ENCODE measurements around the gene MSH5.

MSH5 gene

GRCh38 chr6:31730631-31731086 lies 9.1 kb upstream of the MSH5 start:
- Histone ChIP-seq H3F3A (ENCODE audit: insufficient read depth) (peaks cover 30% of the 10 kb centered on the region), H3K27me3 (ENCODE audit: low read length) (no peaks in the 10 kb centered on the region), H3K27ac (ENCODE audit: low read depth, low read length) (peak overlapping the region; percentile 6; the same call in 1 of the 2 replicates), H3K9me3 (ENCODE audit: insufficient read depth, low read length) (no peaks in the 10 kb centered on the region), H3K9me2 (replicated peaks; ENCODE audit: insufficient read depth, low read length) (no peaks in the 10 kb centered on the region), H3K9ac (ENCODE audit: low read length) (no peak overlapping the region), H3K36me3 (ENCODE audit: low read length) (peaks cover 18% of the 10 kb centered on the region; the same call in 1 of the 2 replicates), H2AFZ (ENCODE audit: low read depth, low read length, severe bottlenecking) (no peak overlapping the region), H3K4me2 (ENCODE audit: low read depth, low read length, poor library complexity, severe bottlenecking) (no peak overlapping the region), H3K79me2 (ENCODE audit: insufficient read depth, low read length) (peaks cover 17% of the 10 kb centered on the region), H3K4me3 (ENCODE audit: insufficient read depth, low read length, poor library complexity, severe bottlenecking) (no peak overlapping the region), H4K20me1 (ENCODE audit: low read depth, low read length) (no peaks in the 10 kb centered on the region)
- TF ChIP-seq CTCF (IDR thresholded peaks at IDR 0.05; ENCODE audit: insufficient read depth, low read length, poor library complexity, severe bottlenecking): no peak
- TF ChIP-seq EZH2phosphoT487 (conservative IDR thresholded peaks at IDR 0.05; ENCODE audit: low read length): no peak

GRCh38 chr6:31732029-31732428 lies 7.8 kb upstream of the MSH5 start:
- H3K9me2 ChIP-seq (replicated peaks; ENCODE audit: insufficient read depth, low read length): no peaks in the 10 kb centered on the region
- H3K4me3 ChIP-seq (ENCODE audit: insufficient read depth, low read length, poor library complexity, severe bottlenecking): no peak overlapping the region
- H3K4me2 ChIP-seq (ENCODE audit: low read depth, low read length, poor library complexity, severe bottlenecking): no peak overlapping the region
- peak overlapping the region; percentile 2; the same call in 1 of the 2 replicates for H3K27ac ChIP-seq (ENCODE audit: low read depth, low read length)
- no peak for TF ChIP-seq EZH2phosphoT487 (conservative IDR thresholded peaks at IDR 0.05; ENCODE audit: low read length)
- TF ChIP-seq CTCF (IDR thresholded peaks at IDR 0.05; ENCODE audit: insufficient read depth, low read length, poor library complexity, severe bottlenecking): no peak
- H3K9ac ChIP-seq (ENCODE audit: low read length): no peak overlapping the region
- H2AFZ ChIP-seq (ENCODE audit: low read depth, low read length, severe bottlenecking): no peak overlapping the region
- H3K79me2 ChIP-seq (ENCODE audit: insufficient read depth, low read length): peaks cover 31% of the 10 kb centered on the region
- no peaks in the 10 kb centered on the region for H3K9me3 ChIP-seq (ENCODE audit: insufficient read depth, low read length)
- H4K20me1 ChIP-seq (ENCODE audit: low read depth, low read length): no peaks in the 10 kb centered on the region
- peaks cover 32% of the 10 kb centered on the region for H3F3A ChIP-seq (ENCODE audit: insufficient read depth)
- H3K27me3 ChIP-seq (ENCODE audit: low read length): no peaks in the 10 kb centered on the region
- peaks cover 18% of the 10 kb centered on the region; the same call in 1 of the 2 replicates for H3K36me3 ChIP-seq (ENCODE audit: low read length)

GRCh38 chr6:31733734-31734133 lies 6.1 kb upstream of the MSH5 start:
- no peaks in the 10 kb centered on the region for H3K9me3 ChIP-seq (ENCODE audit: insufficient read depth, low read length)
- H3F3A ChIP-seq (ENCODE audit: insufficient read depth): peaks cover 45% of the 10 kb centered on the region
- peak overlapping the region; percentile 95; the same call in 1 of the 2 replicates for H3K27ac ChIP-seq (ENCODE audit: low read depth, low read length)
- no peak overlapping the region for H2AFZ ChIP-seq (ENCODE audit: low read depth, low read length, severe bottlenecking)
- peaks cover 18% of the 10 kb centered on the region; the same call in 1 of the 2 replicates for H3K36me3 ChIP-seq (ENCODE audit: low read length)
- H3K9me2 ChIP-seq (replicated peaks; ENCODE audit: insufficient read depth, low read length): no peaks in the 10 kb centered on the region
- TF ChIP-seq EZH2phosphoT487 (conservative IDR thresholded peaks at IDR 0.05; ENCODE audit: low read length): no peak
- TF ChIP-seq CTCF (IDR thresholded peaks at IDR 0.05; ENCODE audit: insufficient read depth, low read length, poor library complexity, severe bottlenecking): no peak
- 0 out of 2 replicates have a peak overlapping the region, but pooled peaks have one; percentile 90 for H3K9ac ChIP-seq (ENCODE audit: low read length)
- peak overlapping the region; percentile 64 for H3K4me2 ChIP-seq (ENCODE audit: low read depth, low read length, poor library complexity, severe bottlenecking)
- H3K27me3 ChIP-seq (ENCODE audit: low read length): no peaks in the 10 kb centered on the region
- no peaks in the 10 kb centered on the region for H4K20me1 ChIP-seq (ENCODE audit: low read depth, low read length)
- peaks cover 31% of the 10 kb centered on the region for H3K79me2 ChIP-seq (ENCODE audit: insufficient read depth, low read length)
- no peak overlapping the region for H3K4me3 ChIP-seq (ENCODE audit: insufficient read depth, low read length, poor library complexity, severe bottlenecking)

All from SU-DHL-6 (cell line).